Tibial nerve (tissue), 4 donors: Measurements from ENCODE around the gene LPIN3. TPM values are rescaled to one million over a fixed set of nuclear protein-coding genes. Genes with fewer than 3 reads are reported as not detected.

Source experiments
- DNase-seq, 2 donors: peaks; one replicate each; pipeline ENCODE4 v3.0.0-alpha.2; 2019; ENCODE audit warnings: low spot score in 2 of 2
- H3K27ac ChIP-seq, 4 donors: fragments of 200-600 bp; sonication (generic) in 3 of 4; one replicate each; pipeline ENCODE4 v1.5.1; 2017 to 2019; ENCODE audit warnings: mild to moderate bottlenecking in 1 of 4
- H3K27me3 ChIP-seq, 2 donors: fragments of 200-600 bp; sonication (generic) in 1 of 2; one replicate each; pipeline versions ENCODE4 v1.5.1 to v1.6.0; 2017 to 2019
- H3K36me3 ChIP-seq, 3 donors: fragments of 200-600 bp; sonication (generic); one replicate each; pipeline ENCODE4 v1.5.1; 2018 to 2019
- H3K4me1 ChIP-seq, 4 donors: fragments of 200-600 bp; sonication (generic) in 3 of 4; one replicate each; pipeline ENCODE4 v1.5.1; 2017 to 2019
- H3K4me3 ChIP-seq, 4 donors: fragments of 200-600 bp; sonication (generic) in 3 of 4; one replicate each; pipeline ENCODE4 v1.5.1; 2017 to 2019; ENCODE audit warnings: mild to moderate bottlenecking in 1 of 4, moderate library complexity in 1 of 4
- H3K9me3 ChIP-seq, 4 donors: fragments of 200-600 bp; sonication (generic) in 3 of 4; one replicate each; pipeline ENCODE4 v1.5.1; 2017 to 2019
- CTCF ChIP-seq, 5 experiments: fragments of 200-600 bp in 3 of 5; fragments of 450-650 bp in 2 of 5; sonication (generic) in 3 of 5; IDR thresholded peaks; one replicate each; pipeline ENCODE4 v1.5.1; 2016 to 2019; ENCODE audit warnings: antibody characterized with exemption in 5 of 5, mild to moderate bottlenecking in 3 of 5, moderate library complexity in 2 of 5
- EP300 ChIP-seq, 2 donors: sonication (generic); formaldehyde crosslinking; IDR thresholded peaks; one replicate each; pipeline ENCODE4 v1.6.1; 2017; ENCODE audit warnings: antibody characterized with exemption in 2 of 2, mild to moderate bottlenecking in 1 of 2
- POLR2A ChIP-seq, 2 donors: fragments of 450-650 bp; IDR thresholded peaks; one replicate each; pipeline ENCODE4 v1.6.1; 2017; ENCODE audit warnings: antibody characterized with exemption in 2 of 2, mild to moderate bottlenecking in 2 of 2, moderate library complexity in 2 of 2
- WGBS, 2 donors: methylation state at CpG; one replicate each; pipeline ENCODE4 v1.1.5; 2018; 5-methylcytosine and 5-hydroxymethylcytosine counted together
- total RNA-seq, 4 donors: library from RNA; depleted of rRNA; stranded (reverse); fragments of >200 nt; gene quantifications; one replicate each; pipeline ENCODE4 v1.1.0, GENCODE V29; 2016

The LPIN3 gene
- total RNA-seq, 4 donors from 2014 or later: 24.5 to 64.8 (median 36.5) TPM

- Histone ChIP-seq H3K36me3 (peaks cover 0 to 88% (median 0%) of the 10 kb centered on the region in 3 donors), H3K4me1 (no peaks in the 10 kb centered on the region), H3K27me3 (no peaks in the 10 kb centered on the region), H3K4me3 (no peak overlapping the region), H3K27ac (no peak overlapping the region), H3K9me3 (no peaks in the 10 kb centered on the region)
- 79 to 98% methylated on average over 5 to 7 of the region's 7 CpGs for WGBS, 2 donors
- TF ChIP-seq EP300 (IDR thresholded peaks at IDR 0.05) (no peak), CTCF (IDR thresholded peaks at IDR 0.05) (no peak), POLR2A (IDR thresholded peaks at IDR 0.05) (no peak)
- DNase-seq: no peak
These were observed 9.3 kb downstream of the LPIN3 start for GRCh38 chr20:41349943-41350342.

DNA sequence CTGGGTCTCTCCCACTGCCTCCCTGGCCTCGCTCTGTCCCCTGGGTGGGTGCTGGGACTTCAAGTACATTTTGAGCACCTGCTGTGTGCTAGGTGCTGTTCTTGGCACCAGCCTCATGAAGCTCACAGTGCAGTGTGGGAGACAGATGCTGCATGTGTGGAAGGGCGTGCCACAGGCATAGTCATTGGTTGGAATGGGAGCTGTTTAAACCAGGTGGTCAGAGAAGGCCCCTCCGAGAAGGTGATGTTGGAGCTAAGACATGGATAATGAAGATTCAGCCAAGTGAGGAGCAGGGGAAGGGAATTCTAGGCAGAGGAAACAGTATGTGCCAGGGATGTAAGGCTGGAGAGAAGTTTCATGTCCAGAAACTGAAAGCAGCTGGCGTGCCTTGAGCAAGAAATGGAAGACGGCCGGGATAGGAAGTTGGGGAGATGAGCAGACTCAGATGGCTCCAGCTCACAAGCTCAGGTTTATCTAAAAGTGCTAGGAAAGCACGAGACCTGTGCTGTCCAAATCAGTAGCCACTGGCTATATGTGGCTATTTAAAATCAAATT, 9.9 kb downstream of the LPIN3 start:
- Histone ChIP-seq H3K27me3 (no peaks in the 10 kb centered on the region), H3K4me3 (no peak overlapping the region), H3K27ac (no peak overlapping the region), H3K9me3 (no peaks in the 10 kb centered on the region), H3K36me3 (peaks cover 0 to 90% (median 0%) of the 10 kb centered on the region in 3 donors), H3K4me1 (no peaks in the 10 kb centered on the region)
- 83 to 88% methylated on average over 7 of the region's 7 CpGs for WGBS, 2 donors
- no peak for TF ChIP-seq EP300 (IDR thresholded peaks at IDR 0.05)
- TF ChIP-seq POLR2A (IDR thresholded peaks at IDR 0.05): no peak
- TF ChIP-seq CTCF (IDR thresholded peaks at IDR 0.05): no peak
- DNase-seq: no peak

DNA sequence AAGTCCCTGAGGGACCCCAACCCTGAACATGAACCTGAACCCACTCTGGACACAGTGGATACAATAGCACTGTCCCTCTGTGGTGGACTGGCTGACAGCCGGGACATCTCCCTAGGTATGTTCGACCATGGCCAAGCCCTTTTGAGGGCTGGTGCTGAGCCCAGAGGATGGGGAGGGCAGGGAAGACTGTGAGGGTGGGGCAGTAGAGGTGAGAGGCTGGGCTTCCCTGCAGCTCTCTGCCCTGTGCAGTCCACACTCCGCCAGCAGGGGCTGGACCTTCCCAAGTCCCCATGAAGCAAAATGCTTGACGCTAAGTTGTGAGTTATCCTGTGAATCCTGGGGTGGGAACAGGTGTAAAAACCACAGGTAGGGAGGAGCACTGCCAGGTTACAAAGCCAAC, 11.5 kb downstream of the LPIN3 start:
- 81 to 88% methylated on average over 4 of the region's 4 CpGs for WGBS, 2 donors
- no peak overlapping the region for H3K4me3 ChIP-seq

GRCh38 chr20:41352666-41353065, 12.0 kb downstream of the LPIN3 start:
- Histone ChIP-seq H3K4me1 (peaks cover 0 to 4% (median 0%) of the 10 kb centered on the region in 4 donors), H3K36me3 (peaks cover 0 to 93% (median 0%) of the 10 kb centered on the region in 3 donors), H3K4me3 (no peak overlapping the region), H3K27ac (no peak overlapping the region), H3K27me3 (no peaks in the 10 kb centered on the region), H3K9me3 (no peaks in the 10 kb centered on the region)
- TF ChIP-seq EP300 (IDR thresholded peaks at IDR 0.05) (no peak), POLR2A (IDR thresholded peaks at IDR 0.05) (no peak), CTCF (IDR thresholded peaks at IDR 0.05) (no peak)
- no peak for DNase-seq
- WGBS, 2 donors: 73 to 75% methylated on average over 5 of the region's 5 CpGs

More for the DNA sequence above, 11.5 kb downstream of the LPIN3 start:
- Histone ChIP-seq H3K4me1 (no peaks in the 10 kb centered on the region), H3K27ac (no peak overlapping the region), H3K27me3 (no peaks in the 10 kb centered on the region), H3K9me3 (no peaks in the 10 kb centered on the region), H3K36me3 (peaks cover 0 to 93% (median 0%) of the 10 kb centered on the region in 3 donors)
- no peak for DNase-seq
- no peak for TF ChIP-seq POLR2A (IDR thresholded peaks at IDR 0.05)
- no peak for TF ChIP-seq EP300 (IDR thresholded peaks at IDR 0.05)
- TF ChIP-seq CTCF (IDR thresholded peaks at IDR 0.05): no peak

DNA sequence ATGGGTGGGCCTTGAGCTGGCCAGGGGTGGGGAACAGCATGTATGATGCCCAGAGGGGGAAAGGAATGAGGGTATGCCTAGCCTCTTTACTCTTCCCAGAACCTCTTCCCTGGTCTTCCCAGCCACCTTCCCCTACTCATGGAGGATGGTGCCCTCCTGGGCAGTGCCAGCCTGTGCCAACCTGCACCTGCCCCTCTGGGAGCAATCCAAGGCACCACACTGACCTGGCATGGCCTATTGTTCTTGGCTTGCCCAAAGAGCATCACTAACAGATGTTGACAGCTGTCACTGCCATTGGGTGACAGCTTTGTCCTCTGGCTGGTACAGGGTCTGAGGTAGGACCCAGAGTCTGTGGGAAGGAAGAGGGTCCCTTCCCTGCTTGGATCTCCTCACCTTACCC, 12.9 kb downstream of the LPIN3 start:
- H3K4me3 ChIP-seq: no peak overlapping the region
- H3K36me3 ChIP-seq: peaks cover 0 to 93% (median 0%) of the 10 kb centered on the region in 3 donors
- TF ChIP-seq POLR2A (IDR thresholded peaks at IDR 0.05): no peak
- no peak for TF ChIP-seq EP300 (IDR thresholded peaks at IDR 0.05)
- TF ChIP-seq CTCF (IDR thresholded peaks at IDR 0.05): no peak
- DNase-seq: no peak
- H3K27ac ChIP-seq: no peak overlapping the region
- no peaks in the 10 kb centered on the region for H3K27me3 ChIP-seq
- no peaks in the 10 kb centered on the region for H3K9me3 ChIP-seq
- peaks cover 0 to 6% (median 0%) of the 10 kb centered on the region in 4 donors for H3K4me1 ChIP-seq
